IMR-90 (cell line): ENCODE data around the gene SEPTIN10. TPM values are rescaled to one million over a fixed set of nuclear protein-coding genes. Genes with fewer than 3 reads are reported as not detected.

Experiments
- ATAC-seq: fragments of 200-7000 bp; cut with Tn5 transposase; 2 replicates; pipeline ENCODE4 v1.9.1; 2020; ENCODE audit warnings: low read depth, mild to moderate bottlenecking, moderate library complexity
- BruUV-seq: library from RNA; stranded (reverse); fragments of 400-500 nt; replicated peaks from 2 replicates; lab custom pipeline; 2021; lab: Mats Ljungman, UMichigan
- CTCF ChIA-PET: fragments of 300-600 bp; formaldehyde crosslinking; extraction: SDS; loops from one replicate; lab custom pipeline; 2021; ENCODE audit warnings: antibody characterized with exemption; lab: Yijun Ruan, JAX
- POLR2A ChIA-PET: fragments of 300-600 bp; sonication (Branson Sonifier 250); formaldehyde crosslinking; loops from one replicate; lab custom pipeline; 2022; ENCODE audit warnings: antibody characterized with exemption; ENCODE audit not compliant: unreplicated experiment; lab: Charles Lee
- DNase-seq: peaks from one replicate; pipeline ENCODE4 v3.0.0; 2013
- H2AFZ ChIP-seq: replicated peaks from 2 replicates; pipeline ENCODE3; 2013; ENCODE audit warnings: low read length, mild to moderate bottlenecking; ENCODE audit not compliant: poor library complexity
- H2AK5ac ChIP-seq: 2 replicates; pipeline ENCODE4 v1.6.1; 2013; ENCODE audit warnings: low read depth, low read length, inconsistent platforms
- H2AK9ac ChIP-seq: replicated peaks from 2 replicates; pipeline ENCODE3; 2013; ENCODE audit warnings: mild to moderate bottlenecking, low read depth, low read length, moderate library complexity; ENCODE audit not compliant: poor library complexity
- H2BK120ac ChIP-seq: 2 replicates; pipeline ENCODE4 v1.6.1; 2013; ENCODE audit warnings: low read depth, low read length, inconsistent platforms
- H2BK15ac ChIP-seq: 3 replicates; pipeline ENCODE4 v1.6.1; 2013; ENCODE audit warnings: low read depth, low read length, inconsistent platforms
- H2BK20ac ChIP-seq: 2 replicates; pipeline ENCODE4 v1.6.1; 2013; ENCODE audit warnings: low read depth, mild to moderate bottlenecking, inconsistent platforms, low read length, moderate library complexity
- H2BK5ac ChIP-seq: 2 replicates; pipeline ENCODE4 v1.6.1; 2013; ENCODE audit warnings: mild to moderate bottlenecking, low read depth, low read length, inconsistent platforms; ENCODE audit not compliant: poor library complexity, severe bottlenecking
- H3K14ac ChIP-seq: replicated peaks from 2 replicates; pipeline ENCODE4 v1.6.1; 2013; ENCODE audit warnings: low read depth, low read length, inconsistent platforms
- H3K18ac ChIP-seq: 2 replicates; pipeline ENCODE4 v1.6.1; 2013; ENCODE audit warnings: low read depth, low read length, control low read depth
- H3K23ac ChIP-seq: 2 replicates; pipeline ENCODE4 v1.6.1; 2013; ENCODE audit warnings: low read depth, low read length, inconsistent platforms
- H3K27ac ChIP-seq: 2 replicates; pipeline ENCODE4 v1.5.1; 2013; ENCODE audit warnings: mild to moderate bottlenecking, control low read depth, low read length; ENCODE audit not compliant: insufficient read depth
- H3K27me3 ChIP-seq: 2 replicates; pipeline ENCODE4 v1.6.1; 2013; ENCODE audit warnings: low read length; ENCODE audit not compliant: control insufficient read depth, insufficient read depth
- H3K36me3 ChIP-seq: 2 replicates; pipeline ENCODE4 v1.6.1; 2013; ENCODE audit warnings: low read length, mixed read lengths; ENCODE audit not compliant: control insufficient read depth, insufficient read depth
- H3K4ac ChIP-seq: 2 replicates; pipeline ENCODE4 v1.6.1; 2013; ENCODE audit warnings: low read depth, low read length, inconsistent platforms
- H3K4me1 ChIP-seq: 2 replicates; pipeline ENCODE4 v1.6.1; 2013; ENCODE audit warnings: low read length, mixed read lengths; ENCODE audit not compliant: control insufficient read depth, insufficient read depth
- H3K4me2 ChIP-seq: 2 replicates; pipeline ENCODE4 v1.6.1; 2013; ENCODE audit warnings: low read depth, mild to moderate bottlenecking, control low read depth, low read length, moderate library complexity
- H3K4me3 ChIP-seq: 2 replicates; pipeline ENCODE4 v1.5.1; 2013; ENCODE audit warnings: low read depth, mild to moderate bottlenecking, control low read depth, low read length, moderate library complexity; ENCODE audit not compliant: insufficient read depth
- H3K56ac ChIP-seq: 2 replicates; pipeline ENCODE4 v1.6.1; 2013; ENCODE audit warnings: low read length, inconsistent platforms; ENCODE audit not compliant: insufficient read depth; ENCODE audit errors: extremely low read depth
- H3K79me1 ChIP-seq, 2 experiments: 2 replicates each; pipeline ENCODE4 v1.6.1; 2013; ENCODE audit warnings: low read length in 2 of 2, inconsistent platforms in 1 of 2, low read depth in 1 of 2
- H3K9ac ChIP-seq: 2 replicates; pipeline ENCODE4 v1.6.1; 2013; ENCODE audit warnings: low read depth, low read length, control low read depth
- H3K9me1 ChIP-seq: 2 replicates; pipeline ENCODE4 v1.6.1; 2013; ENCODE audit warnings: low read length, inconsistent platforms; ENCODE audit not compliant: insufficient read depth
- H3K9me3 ChIP-seq: 2 replicates; pipeline ENCODE4 v1.6.1; 2013; ENCODE audit warnings: low read length; ENCODE audit not compliant: control insufficient read depth, insufficient read depth
- H4K20me1 ChIP-seq: 2 replicates; pipeline ENCODE4 v1.6.1; 2013; ENCODE audit warnings: low read length, inconsistent platforms; ENCODE audit not compliant: insufficient read depth
- H4K5ac ChIP-seq: 2 replicates; pipeline ENCODE4 v1.6.1; 2013; ENCODE audit warnings: mild to moderate bottlenecking, low read depth, low read length, control low read depth
- H4K8ac ChIP-seq, 2 experiments: 2 replicates each; pipeline ENCODE4 v1.6.1; 2013; ENCODE audit warnings: low read depth in 2 of 2, low read length in 2 of 2, control low read depth in 1 of 2, inconsistent platforms in 1 of 2
- H4K91ac ChIP-seq: 2 replicates; pipeline ENCODE4 v1.6.1; 2013; ENCODE audit warnings: low read depth, low read length, inconsistent platforms; ENCODE audit not compliant: insufficient read depth
- CEBPB ChIP-seq: IDR thresholded peaks from 2 replicates; pipeline ENCODE4 v1.6.1; 2012; ENCODE audit warnings: low read depth, low read length, improper control_type of control experiment
- FOS ChIP-seq: fragments of 150-350 bp; IDR thresholded peaks from 2 replicates; pipeline ENCODE4 v1.6.1; 2016; ENCODE audit warnings: low read depth, low read length
- MAFK ChIP-seq: IDR thresholded peaks from 2 replicates; pipeline ENCODE4 v1.6.1; 2012; ENCODE audit warnings: low read depth, low read length, improper control_type of control experiment
- MXI1 ChIP-seq: IDR thresholded peaks from 2 replicates; pipeline ENCODE4 v1.6.1; 2012; ENCODE audit warnings: low read depth, mild to moderate bottlenecking, low read length, moderate library complexity, borderline replicate concordance
- RAD21 ChIP-seq: IDR thresholded peaks from 2 replicates; pipeline ENCODE4 v1.6.1; 2012; ENCODE audit warnings: low read length, improper control_type of control experiment
- RCOR1 ChIP-seq: IDR thresholded peaks from 2 replicates; pipeline ENCODE4 v1.6.1; 2012; ENCODE audit warnings: mild to moderate bottlenecking, low read length, improper control_type of control experiment; ENCODE audit not compliant: insufficient replicate concordance
- SMC3 ChIP-seq: fragments of 150-350 bp; IDR thresholded peaks from 2 replicates; pipeline ENCODE4 v1.6.1; 2016; ENCODE audit warnings: low read depth, mild to moderate bottlenecking, antibody characterized with exemption, low read length, moderate library complexity
- USF2 ChIP-seq: fragments of 150-350 bp; IDR thresholded peaks from 2 replicates; pipeline ENCODE4 v1.6.1; 2017; ENCODE audit warnings: mild to moderate bottlenecking, antibody characterized with exemption, low read length, low read depth
- WGBS, 2 experiments: methylation state at CpG; one replicate each; pipeline versions ENCODE4 v1.1.5 to v1.1.7; 2013; ENCODE audit warnings: missing lambda C conversion rate in 2 of 2; ENCODE audit not compliant: insufficient read length in 1 of 2; ENCODE audit errors: extremely low coverage in 2 of 2; 5-methylcytosine and 5-hydroxymethylcytosine counted together
- dilution Hi-C: fragments of 300-500 bp; cut with HindIII; formaldehyde crosslinking; loops from one replicate; pipeline ENCODE4 v1.14.3; 2018; ENCODE audit warnings: low sequenced_read_pairs; ENCODE audit not compliant: unreplicated experiment
- in situ Hi-C: fragments of 300-500 bp; cut with MboI; formaldehyde crosslinking; loops from 3 replicates; pipeline ENCODE4 v1.14.3; 2019; ENCODE audit warnings: low sequenced_read_pairs, inconsistent platforms, mixed read lengths
- intact Hi-C: fragments of 100-400 bp; cut with micrococcal nuclease; formaldehyde crosslinking; loops from 2 replicates; pipeline ENCODE4 v1.10.0; 2022
- polyA plus RNA-seq, 3 experiments: library from polyadenylated mRNA; depleted of rRNA; stranded (reverse); fragments of >200 nt; gene quantifications; 2 replicates each; pipeline ENCODE4 v1.2.3, GENCODE V29; 2012; ENCODE audit warnings: low replicate concordance in 1 of 3
- total RNA-seq: library from RNA; depleted of rRNA; stranded (reverse); fragments of >200 nt; gene quantifications from 2 replicates; pipeline ENCODE4 v1.2.3, GENCODE V29; 2012; rRNA removed

SEPTIN10 gene
- total and polyA plus RNA-seq, 2 of the 4 experiments (the other 2 are of a cell fraction): 55.4 to 82.6 TPM

- WGBS, 2 experiments: 100% methylated on average over 2 of the region's 4 CpGs; no CpG with 5 or more reads in 1 of the 2 experiments
- Histone ChIP-seq H3K56ac (no peak overlapping the region), H3K9ac (no peak overlapping the region), H2BK120ac (no peak overlapping the region), H3K27me3 (no peaks in the 10 kb centered on the region), H3K9me3 (no peaks in the 10 kb centered on the region), H2AK5ac (peak overlapping the region; percentile 50; the same call in 1 of the 2 replicates), H2BK20ac (peak overlapping the region; percentile 50; the same call in 1 of the 2 replicates), H2BK5ac (peak overlapping the region; percentile 77), H3K79me1 (peaks cover 6 to 41% of the 10 kb centered on the region in 2 experiments; a peak in 2 of 4 replicates), H2AK9ac (no peak overlapping the region), H3K9me1 (peaks cover 30% of the 10 kb centered on the region), H2BK15ac (0 out of 3 replicates have a peak overlapping the region, but pooled peaks have one; percentile 39), H3K36me3 (peaks cover 27% of the 10 kb centered on the region), H4K5ac (no peak overlapping the region), H3K18ac (no peak overlapping the region), H3K4me3 (no peak overlapping the region), H4K91ac (no peak overlapping the region), H3K4ac (no peak overlapping the region), H3K4me1 (peaks cover 17% of the 10 kb centered on the region), H4K20me1 (peaks cover 9% of the 10 kb centered on the region; the same call in 1 of the 2 replicates), H3K27ac (no peak overlapping the region), H3K4me2 (no peak overlapping the region), H3K23ac (no peak overlapping the region), H3K14ac (no peak overlapping the region), H2AFZ (peak overlapping the region; percentile 23), H4K8ac (no peak overlapping the region)
- BruUV-seq: no TSS peak
- DNase-seq: no peak
- dilution Hi-C loops: no loop called here
- intact Hi-C loops: no loop called here
- TF ChIP-seq MAFK: no peak
- no peak for TF ChIP-seq SMC3
- TF ChIP-seq RAD21: no peak
- TF ChIP-seq CEBPB: no peak
- no peak for TF ChIP-seq USF2
- no peak for TF ChIP-seq MXI1
- no peak for TF ChIP-seq FOS
- no peak for TF ChIP-seq RCOR1
- CTCF ChIA-PET: no interaction called here
- in situ Hi-C loops: no loop called here
- no peak for ATAC-seq
- POLR2A ChIA-PET: no interaction called here
These were observed 120.4 kb downstream of the SEPTIN10 start for GRCh38 chr2:109493176-109493935.

Other genes with a start within 250 kb of the SEPTIN10 start
- gene SOWAHC, start 398 bp upstream of the SEPTIN10 start, total RNA-seq: 4.8 and 8.9 TPM in 2 replicates
- 3.2 and 3.4 TPM in 2 replicates for gene SOWAHC, start 398 bp upstream of the SEPTIN10 start, polyA plus RNA-seq (2012; rRNA removed)
- gene RGPD5, start 180.3 kb upstream of the SEPTIN10 start, total RNA-seq: 14.3 and 21.7 TPM in 2 replicates
- 1.1 and 2.5 TPM in 2 replicates for gene RGPD5, start 180.3 kb upstream of the SEPTIN10 start, polyA plus RNA-seq (2012; rRNA removed)